NB4 (cell line): ENCODE results near the gene IFT81.

Source experiments
- DNase-seq: peaks from one replicate; pipeline ENCODE4 v3.0.0; 2010; ENCODE audit warnings: low read depth
- H3K4me3 ChIP-seq: one replicate; pipeline ENCODE4 v1.5.1; 2011; ENCODE audit warnings: mild to moderate bottlenecking, low read depth, low read length, moderate library complexity
- CTCF ChIP-seq: IDR thresholded peaks from one replicate; pipeline ENCODE4 v1.5.1; 2012; ENCODE audit warnings: low read depth, low read length
- MAX ChIP-seq: IDR thresholded peaks from 2 replicates; pipeline ENCODE4 v1.6.1; 2011; ENCODE audit warnings: low read depth, low read length
- MYC ChIP-seq: IDR thresholded peaks from 2 replicates; pipeline ENCODE4 v1.6.1; 2011; ENCODE audit warnings: low read depth, low read length
- POLR2A ChIP-seq: IDR thresholded peaks from 2 replicates; pipeline ENCODE4 v1.6.1; 2011; ENCODE audit warnings: mild to moderate bottlenecking; ENCODE audit not compliant: insufficient read length; ENCODE audit errors: extremely low read depth

IFT81 gene

GRCh38 chr12:110165540-110166159 lies 41.5 kb downstream of the IFT81 start:
- no peak for DNase-seq
- H3K4me3 ChIP-seq, result no peak overlapping the region
- TF ChIP-seq CTCF, result no peak
- TF ChIP-seq MYC, result no peak
- no peak for TF ChIP-seq MAX
- no peak for TF ChIP-seq POLR2A

- TF ChIP-seq MAX (no peak), MYC (no peak), POLR2A (no peak), CTCF (no peak)
- DNase-seq, result no peak
- no peak overlapping the region for H3K4me3 ChIP-seq
Measured at GRCh38 chr12:110168732-110169455, 44.7 kb downstream of the IFT81 start.

- H3K4me3 ChIP-seq, result no peak overlapping the region
- TF ChIP-seq POLR2A (no peak), MAX (no peak), MYC (no peak), CTCF (no peak)
- no peak for DNase-seq
Measured at GRCh38 chr12:110170535-110171185, 46.5 kb downstream of the IFT81 start.

GRCh38 chr12:110171186-110171538 lies 47.0 kb downstream of the IFT81 start:
- TF ChIP-seq POLR2A (no peak), MAX (no peak), MYC (no peak), CTCF (no peak)
- DNase-seq, result no peak
- no peak overlapping the region for H3K4me3 ChIP-seq

GRCh38 chr12:110171636-110172035 lies 47.5 kb downstream of the IFT81 start:
- no peak overlapping the region for H3K4me3 ChIP-seq
- TF ChIP-seq CTCF (no peak), POLR2A (no peak), MYC (no peak), MAX (no peak)
- DNase-seq, result no peak
